GM12878 (cell line): ENCODE measurements around the gene KIAA0319L. TPM values are rescaled to one million over a fixed set of nuclear protein-coding genes. Genes with fewer than 3 reads are reported as not detected.

Experiments
- ATAC-seq: fragments of 200-7000 bp; cut with Tn5 transposase; 3 replicates; pipeline ENCODE4 v1.9.1; 2020; ENCODE audit warnings: mild to moderate bottlenecking, moderate library complexity
- BruUV-seq: library from RNA; stranded (reverse); fragments of 400-500 nt; replicated peaks from 2 replicates; lab custom pipeline; 2021; lab: Mats Ljungman, UMichigan
- CTCF ChIA-PET: fragments of 300-600 bp; sonication (Branson Sonifier 250); formaldehyde crosslinking; extraction: SDS; loops from one replicate; lab custom pipeline; 2021; ENCODE audit warnings: inconsistent platforms; lab: Yijun Ruan, JAX
- POLR2A ChIA-PET: fragments of 350-600 bp; formaldehyde crosslinking; extraction: SDS; loops from one replicate; lab custom pipeline; 2021; ENCODE audit warnings: inconsistent platforms; lab: Charles Lee
- RAD21 ChIA-PET: fragments of 300-600 bp; sonication (Branson Sonifier 250); formaldehyde crosslinking; loops from one replicate; lab custom pipeline; 2023; ENCODE audit warnings: antibody characterized with exemption; ENCODE audit not compliant: unreplicated experiment; lab: Charles Lee
- SMC1A ChIA-PET: fragments of 300-600 bp; sonication (Branson Sonifier 250); formaldehyde crosslinking; loops from one replicate; lab custom pipeline; 2023; ENCODE audit not compliant: unreplicated experiment, uncharacterized antibody; lab: Charles Lee
- DNase-seq: peaks from one replicate; pipeline ENCODE4 v3.0.0-alpha.2; 2011; ENCODE audit warnings: low read depth, low spot score
- FAIRE-seq: peaks from 3 replicates; lab custom pipeline; 2011; peaks lifted over from hg19 to GRCh38; lab: Jason Lieb, UNC
- H2AFZ ChIP-seq: 2 replicates; pipeline ENCODE4 v1.6.0; 2011; ENCODE audit warnings: low read depth, low read length, control low read depth; ENCODE audit not compliant: control insufficient read depth
- H3K27ac ChIP-seq: 2 replicates; pipeline ENCODE4 v1.5.1; 2011; ENCODE audit warnings: control low read depth; ENCODE audit not compliant: control insufficient read depth, insufficient read depth
- H3K27me3 ChIP-seq, 2 experiments: replicated peaks in 1 of 2; 2 replicates each; pipeline versions ENCODE4 v1.6.0 to v1.6.1; 2011; ENCODE audit warnings: low read length in 1 of 2; ENCODE audit not compliant: control insufficient read depth in 2 of 2, insufficient read depth in 2 of 2
- H3K36me3 ChIP-seq, 2 experiments: 2 replicates each; pipeline ENCODE4 v1.5.1; 2011; ENCODE audit warnings: low read length in 1 of 2; ENCODE audit not compliant: control insufficient read depth in 2 of 2, insufficient read depth in 2 of 2
- H3K4me1 ChIP-seq: 2 replicates; pipeline ENCODE4 v1.6.1; 2011; ENCODE audit warnings: mild to moderate bottlenecking, low read length, moderate library complexity, mixed read lengths; ENCODE audit not compliant: control insufficient read depth, insufficient read depth
- H3K4me2 ChIP-seq: 2 replicates; pipeline ENCODE4 v1.6.0; 2011; ENCODE audit warnings: control low read depth; ENCODE audit not compliant: control insufficient read depth, insufficient read depth
- H3K4me3 ChIP-seq: fragments of 200-600 bp; sonication (generic); 2 replicates; pipeline ENCODE4 v1.5.1; 2016
- H3K79me2 ChIP-seq: 2 replicates; pipeline ENCODE4 v1.6.0; 2011; ENCODE audit warnings: low read length; ENCODE audit not compliant: control insufficient read depth, insufficient read depth
- H3K9ac ChIP-seq: 2 replicates; pipeline ENCODE4 v1.8.0; 2011; ENCODE audit warnings: low read length, control low read depth, mixed read lengths; ENCODE audit not compliant: control insufficient read depth, insufficient read depth
- H3K9me3 ChIP-seq: replicated peaks from 3 replicates; pipeline ENCODE4 v1.5.1; 2011; ENCODE audit warnings: mild to moderate bottlenecking, low read length; ENCODE audit not compliant: control insufficient read depth, insufficient read depth
- H4K20me1 ChIP-seq: 2 replicates; pipeline ENCODE4 v1.6.0; 2011; ENCODE audit not compliant: control insufficient read depth, insufficient read depth
- CBFB ChIP-seq: IDR thresholded peaks from 2 replicates; pipeline ENCODE4 v1.6.1; 2016; ENCODE audit warnings: antibody characterized with exemption, low read depth
- ESRRA ChIP-seq: IDR thresholded peaks from 2 replicates; pipeline ENCODE4 v1.6.1; 2012; ENCODE audit warnings: mild to moderate bottlenecking, low read length, improper control_type of control experiment
- GATAD2B ChIP-seq: fragments of 450-650 bp; conservative IDR thresholded peaks from 2 replicates; pipeline ENCODE4 v1.6.1; 2017; ENCODE audit warnings: low read depth, mild to moderate bottlenecking, moderate library complexity
- IKZF1 ChIP-seq: fragments of 450-650 bp; conservative IDR thresholded peaks from 2 replicates; pipeline ENCODE4 v1.6.1; 2017; ENCODE audit warnings: antibody characterized with exemption, mild to moderate bottlenecking
- JUNB ChIP-seq: IDR thresholded peaks from 2 replicates; pipeline ENCODE4 v1.6.1; 2016; ENCODE audit warnings: antibody characterized with exemption, mild to moderate bottlenecking
- MTA3 ChIP-seq: IDR thresholded peaks from 2 replicates; pipeline ENCODE4 v1.6.1; 2012; ENCODE audit warnings: low read length, inconsistent platforms, borderline replicate concordance
- MYB ChIP-seq: fragments of 150-350 bp; IDR thresholded peaks from 2 replicates; pipeline ENCODE4 v1.6.1; 2014; ENCODE audit warnings: mild to moderate bottlenecking, low read depth, low read length, borderline replicate concordance
- REST ChIP-seq: IDR thresholded peaks from 2 replicates; pipeline ENCODE4 v1.6.1; 2012; ENCODE audit warnings: mild to moderate bottlenecking, low read depth, low read length
- SMAD5 ChIP-seq: IDR thresholded peaks from 2 replicates; pipeline ENCODE4 v1.6.1; 2016; ENCODE audit warnings: antibody characterized with exemption, low read depth
- YY1 ChIP-seq: IDR thresholded peaks from 2 replicates; pipeline ENCODE4 v1.6.1; 2011; ENCODE audit warnings: low read depth, mild to moderate bottlenecking, low read length
- ZBED1 ChIP-seq: IDR thresholded peaks from 2 replicates; pipeline ENCODE4 v1.6.1; 2016; ENCODE audit warnings: borderline replicate concordance
- ZNF622 ChIP-seq: fragments of 450-650 bp; IDR thresholded peaks from 2 replicates; pipeline ENCODE4 v1.6.1; 2017; ENCODE audit warnings: mild to moderate bottlenecking, inconsistent platforms
- in situ Hi-C: fragments of 300-500 bp; cut with MboI; formaldehyde crosslinking; loops from 9 replicates; pipeline ENCODE4 v1.14.3; 2018; ENCODE audit warnings: mixed read lengths
- intact Hi-C: fragments of 100-400 bp; cut with micrococcal nuclease; formaldehyde crosslinking; loops from one replicate; pipeline ENCODE4 v1.14.2; 2022; ENCODE audit not compliant: unreplicated experiment
- polyA plus RNA-seq, 11 experiments: library from polyadenylated mRNA; depleted of rRNA in 4 of 11; unstranded in 6 of 11; stranded (reverse) in 5 of 11; fragments of >200 nt; fragmentation: Nextera tagmentation in 4 of 11; fragmentation: Illumina TruSeq in 1 of 11; extraction: Ambion mirVana in 4 of 11; extraction: Trizol in 1 of 11; gene quantifications; 1 replicate in 1 of 11; 2 replicates in 10 of 11; pipeline versions ENCODE4 v1.2.1 to v1.2.3, GENCODE V29; 2011 to 2016; ENCODE audit warnings: inconsistent platforms in 2 of 11, missing spikeins in 2 of 11, low read depth in 1 of 11
- total RNA-seq, 4 experiments: library from RNA; depleted of rRNA in 3 of 4; stranded (reverse); fragments of >200 nt in 3 of 4; fragmentation: Illumina TruSeq in 1 of 4; extraction: Trizol in 1 of 4; gene quantifications; 2 replicates each; pipeline versions ENCODE4 v1.2.1 to v1.2.3, GENCODE V29; 2013 to 2021
- TF ChIP-seq, protein P1 (sequence below): fragments of 450-650 bp; IDR thresholded peaks from 2 replicates; pipeline ENCODE4 v1.6.1; 2018; ENCODE audit warnings: mild to moderate bottlenecking, low read depth, moderate library complexity; ENCODE audit not compliant: partially characterized antibody

The KIAA0319L gene
- total and polyA plus RNA-seq, 10 of the 15 experiments (the other 5 are each of a cell fraction or from before 2014, with no cell fraction given) = 2.6 to 57.8 (median 25.4) TPM

- TF ChIP-seq JUNB (no peak), ZBED1 (no peak), GATAD2B (no peak), ZNF622 (no peak)
These were observed 47.6 kb downstream of the KIAA0319L start (continued) for GRCh38 chr1:35509558-35509957.

DNA sequence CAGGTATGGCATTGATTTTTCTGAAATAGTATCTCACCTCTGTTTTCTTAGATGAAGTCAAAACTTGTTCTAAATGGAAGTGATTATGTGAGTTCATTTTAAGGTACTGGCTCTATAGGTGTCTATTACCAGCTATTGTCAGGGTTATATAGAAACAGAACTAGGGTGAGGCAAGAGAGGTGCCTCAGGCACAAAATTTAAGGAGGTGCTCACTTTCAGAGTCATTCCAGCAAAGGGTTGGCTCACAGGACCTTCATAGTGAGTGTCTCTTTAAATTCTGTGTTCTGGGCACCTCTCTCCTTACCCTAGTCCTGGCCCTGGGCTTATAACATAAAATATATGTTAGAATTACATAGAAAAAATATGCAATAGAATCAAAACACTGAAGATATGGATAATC lies 49.3 kb downstream of the KIAA0319L start:
- intact Hi-C loops (loop anchor here (1.0 to 2.0 kb wide), 2 partner anchors 31 to 57 kb away; no protein-coding TSS in a partner anchor), in situ Hi-C loops (no loop called here)
- BruUV-seq = no TSS peak
- Histone ChIP-seq H3K36me3 (no peaks in the 10 kb centered on the region), H3K79me2 (peaks cover 27% of the 10 kb centered on the region), H3K4me3 (0 out of 2 replicates have a peak overlapping the region, but pooled peaks have one; percentile 68), H3K4me2 (peak overlapping the region; percentile 94), H3K27me3 (no peaks in the 10 kb centered on the region), H3K9ac (no peak overlapping the region), H3K27ac (peak overlapping the region; percentile 94), H4K20me1 (no peaks in the 10 kb centered on the region), H3K9me3 (peaks cover 1% of the 10 kb centered on the region), H2AFZ (no peak overlapping the region), H3K4me1 (peaks cover 40% of the 10 kb centered on the region)
- DNase-seq = no peak
- ChIA-PET RAD21 (interaction anchor here (1.7 kb wide), 1 partner anchor 32 kb away, joined by 11 read pairs; no protein-coding TSS in a partner anchor), CTCF (interaction anchor here (1.2 to 4.2 kb wide), 5 partner anchors 10 to 57 kb away, joined by 3 to 33 read pairs (median 3); no protein-coding TSS in a partner anchor), POLR2A (interaction anchor here (1.1 to 1.8 kb wide), 5 partner anchors 25 to 50 kb away, joined by 4 to 15 read pairs (median 5); partner anchors contain the start of genes KIAA0319L and NCDN), SMC1A (interaction anchor here (1.3 to 6.4 kb wide), 7 partner anchors 11 to 56 kb away, joined by 3 to 56 read pairs (median 12); no protein-coding TSS in a partner anchor)
- no peak for ATAC-seq
- FAIRE-seq = no peak
- TF ChIP-seq IKZF1 = no peak
- TF ChIP-seq CBFB = no peak
- no peak for TF ChIP-seq ESRRA
- no peak for TF ChIP-seq MYB
- TF ChIP-seq SMAD5 = no peak
- TF ChIP-seq YY1 = no peak
- no peak for TF ChIP-seq ZNF622
- TF ChIP-seq REST = no peak
- TF ChIP-seq, protein P1, sequence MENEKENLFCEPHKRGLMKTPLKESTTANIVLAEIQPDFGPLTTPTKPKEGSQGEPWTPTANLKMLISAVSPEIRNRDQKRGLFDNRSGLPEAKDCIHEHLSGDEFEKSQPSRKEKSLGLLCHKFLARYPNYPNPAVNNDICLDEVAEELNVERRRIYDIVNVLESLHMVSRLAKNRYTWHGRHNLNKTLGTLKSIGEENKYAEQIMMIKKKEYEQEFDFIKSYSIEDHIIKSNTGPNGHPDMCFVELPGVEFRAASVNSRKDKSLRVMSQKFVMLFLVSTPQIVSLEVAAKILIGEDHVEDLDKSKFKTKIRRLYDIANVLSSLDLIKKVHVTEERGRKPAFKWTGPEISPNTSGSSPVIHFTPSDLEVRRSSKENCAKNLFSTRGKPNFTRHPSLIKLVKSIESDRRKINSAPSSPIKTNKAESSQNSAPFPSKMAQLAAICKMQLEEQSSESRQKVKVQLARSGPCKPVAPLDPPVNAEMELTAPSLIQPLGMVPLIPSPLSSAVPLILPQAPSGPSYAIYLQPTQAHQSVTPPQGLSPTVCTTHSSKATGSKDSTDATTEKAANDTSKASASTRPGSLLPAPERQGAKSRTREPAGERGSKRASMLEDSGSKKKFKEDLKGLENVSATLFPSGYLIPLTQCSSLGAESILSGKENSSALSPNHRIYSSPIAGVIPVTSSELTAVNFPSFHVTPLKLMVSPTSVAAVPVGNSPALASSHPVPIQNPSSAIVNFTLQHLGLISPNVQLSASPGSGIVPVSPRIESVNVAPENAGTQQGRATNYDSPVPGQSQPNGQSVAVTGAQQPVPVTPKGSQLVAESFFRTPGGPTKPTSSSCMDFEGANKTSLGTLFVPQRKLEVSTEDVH = no peak
- no peak for TF ChIP-seq MTA3
